Sigmoid colon (tissue), 7 donors: ENCODE measurements around the gene PEX10. TPM values are rescaled to one million over a fixed set of nuclear protein-coding genes. Genes with fewer than 3 reads are reported as not detected.

Experiments
- DNase-seq: peaks from one replicate; pipeline ENCODE4 v3.0.0-alpha.2; 2019
- H3K27ac ChIP-seq, 4 donors: fragments of 200-600 bp; sonication (generic); one replicate each; pipeline ENCODE4 v1.5.1; 2016 to 2019; ENCODE audit warnings: mild to moderate bottlenecking in 1 of 4
- H3K27me3 ChIP-seq, 3 donors: fragments of 200-600 bp; sonication (generic); one replicate each; pipeline ENCODE4 v1.5.1; 2019; ENCODE audit warnings: mild to moderate bottlenecking in 1 of 3
- H3K36me3 ChIP-seq, 4 donors: fragments of 200-600 bp; sonication (generic); one replicate each; pipeline ENCODE4 v1.5.1; 2016 to 2019
- H3K4me1 ChIP-seq, 4 donors: fragments of 200-600 bp; sonication (generic); one replicate each; pipeline ENCODE4 v1.5.1; 2017 to 2019
- H3K4me3 ChIP-seq, 4 donors: fragments of 200-600 bp; sonication (generic); one replicate each; pipeline ENCODE4 v1.5.1; 2017 to 2019; ENCODE audit warnings: mild to moderate bottlenecking in 2 of 4, moderate library complexity in 1 of 4
- H3K9me3 ChIP-seq, 4 donors: fragments of 200-600 bp in 3 of 4; sonication (generic) in 3 of 4; one replicate each; pipeline versions ENCODE4 v1.5.1 to v1.6.1; 2013 to 2019
- EP300 ChIP-seq, 4 donors: sonication (generic); formaldehyde crosslinking; IDR thresholded peaks; one replicate each; pipeline ENCODE4 v1.6.1; 2017; ENCODE audit warnings: antibody characterized with exemption in 4 of 4
- POLR2A ChIP-seq, 2 donors: fragments of 450-650 bp; IDR thresholded peaks; one replicate each; pipeline ENCODE4 v1.6.1; 2016; ENCODE audit warnings: antibody characterized with exemption in 2 of 2, mild to moderate bottlenecking in 2 of 2, moderate library complexity in 2 of 2
- POLR2AphosphoS5 ChIP-seq, 4 donors: sonication (generic); formaldehyde crosslinking; IDR thresholded peaks; one replicate each; pipeline ENCODE4 v1.6.1; 2017; ENCODE audit warnings: antibody characterized with exemption in 4 of 4
- WGBS, 2 donors: extraction: QIAGEN DNeasy Blood & Tissue Kit; methylation state at CpG; one replicate each; pipeline ENCODE4 v1.1.7; 2013; 5-methylcytosine and 5-hydroxymethylcytosine counted together
- intact Hi-C: fragments of 100-400 bp; cut with DNase I; formaldehyde crosslinking; loops from one replicate; pipeline ENCODE4 v1.15.1; 2023
- polyA plus RNA-seq, 3 donors: library from polyadenylated mRNA; stranded (reverse); fragments of 200-250 nt; gene quantifications; one replicate each; pipeline ENCODE4 v1.2.3, GENCODE V29; 2013
- total RNA-seq, 4 donors: library from RNA; depleted of rRNA; stranded (reverse); fragments of >200 nt; gene quantifications; one replicate each; pipeline ENCODE4 v1.1.0, GENCODE V29; 2016
- TF ChIP-seq, protein P1 (sequence below), 4 experiments: fragments of 450-650 bp in 3 of 4; fragments of 200-600 bp in 1 of 4; IDR thresholded peaks; one replicate each; pipeline ENCODE4 v1.5.1; 2016 to 2019; ENCODE audit warnings: antibody characterized with exemption in 4 of 4, mild to moderate bottlenecking in 3 of 4, moderate library complexity in 2 of 4
- donor health status: healthy with polysubstance abuse.
- donor health status: Bipolar disorder and iron deficiency.
- donor health status: healthy.

The PEX10 gene
- total and polyA plus RNA-seq, 7 donors, result 9.9 to 21.9 (median 13.8) TPM

DNA sequence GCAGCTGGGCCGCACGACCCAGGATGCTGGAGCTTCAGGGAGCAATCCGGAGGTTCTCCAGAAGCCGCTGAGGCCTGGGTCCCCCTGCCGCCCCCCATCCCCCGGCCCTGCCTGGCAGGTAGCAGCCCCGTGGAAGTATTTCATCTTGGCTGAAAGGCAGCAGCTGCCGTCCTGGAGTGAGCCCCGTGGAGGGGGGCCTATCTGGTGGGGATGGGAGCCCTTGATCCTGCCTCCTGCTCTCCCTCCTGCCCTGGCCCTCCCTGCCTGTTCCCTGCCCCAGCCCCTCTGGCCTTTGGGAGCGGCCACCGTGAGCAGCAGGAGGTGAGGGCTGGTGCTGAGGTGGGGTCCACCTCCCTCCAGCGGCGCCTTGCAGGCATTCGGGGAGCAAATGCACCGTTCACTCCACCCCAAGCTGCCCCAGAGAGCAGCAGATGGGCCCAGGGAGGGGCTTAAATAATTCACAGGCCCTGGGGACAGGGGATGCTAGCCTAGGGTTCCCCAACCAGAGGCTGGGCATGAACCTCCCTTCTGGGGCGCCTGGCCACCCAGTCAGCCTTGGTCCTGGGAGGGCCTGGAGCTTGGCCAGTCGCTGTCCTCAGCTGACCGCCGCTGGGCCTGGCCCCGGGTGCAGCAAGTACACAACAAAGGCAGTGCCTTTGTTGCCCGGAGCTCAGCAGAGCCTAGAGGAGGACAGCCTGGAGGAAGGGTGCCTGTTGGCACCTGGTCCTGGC lies 40.0 kb upstream of the PEX10 start:
- Histone ChIP-seq H3K4me3 (no peak overlapping the region), H3K27me3 (peaks cover 9 to 73% (median 55%) of the 10 kb centered on the region in 3 donors), H3K27ac (no peak overlapping the region), H3K9me3 (no peaks in the 10 kb centered on the region), H3K4me1 (no peaks in the 10 kb centered on the region), H3K36me3 (no peaks in the 10 kb centered on the region)
- DNase-seq, result no peak
- WGBS, 2 donors, result 63 to 73% methylated on average over 21 of the region's 21 CpGs
- TF ChIP-seq EP300 (IDR thresholded peaks at IDR 0.05), result no peak
- no peak for TF ChIP-seq POLR2A (IDR thresholded peaks at IDR 0.05)
- no peak for TF ChIP-seq POLR2AphosphoS5 (IDR thresholded peaks at IDR 0.05)
- TF ChIP-seq, protein P1, sequence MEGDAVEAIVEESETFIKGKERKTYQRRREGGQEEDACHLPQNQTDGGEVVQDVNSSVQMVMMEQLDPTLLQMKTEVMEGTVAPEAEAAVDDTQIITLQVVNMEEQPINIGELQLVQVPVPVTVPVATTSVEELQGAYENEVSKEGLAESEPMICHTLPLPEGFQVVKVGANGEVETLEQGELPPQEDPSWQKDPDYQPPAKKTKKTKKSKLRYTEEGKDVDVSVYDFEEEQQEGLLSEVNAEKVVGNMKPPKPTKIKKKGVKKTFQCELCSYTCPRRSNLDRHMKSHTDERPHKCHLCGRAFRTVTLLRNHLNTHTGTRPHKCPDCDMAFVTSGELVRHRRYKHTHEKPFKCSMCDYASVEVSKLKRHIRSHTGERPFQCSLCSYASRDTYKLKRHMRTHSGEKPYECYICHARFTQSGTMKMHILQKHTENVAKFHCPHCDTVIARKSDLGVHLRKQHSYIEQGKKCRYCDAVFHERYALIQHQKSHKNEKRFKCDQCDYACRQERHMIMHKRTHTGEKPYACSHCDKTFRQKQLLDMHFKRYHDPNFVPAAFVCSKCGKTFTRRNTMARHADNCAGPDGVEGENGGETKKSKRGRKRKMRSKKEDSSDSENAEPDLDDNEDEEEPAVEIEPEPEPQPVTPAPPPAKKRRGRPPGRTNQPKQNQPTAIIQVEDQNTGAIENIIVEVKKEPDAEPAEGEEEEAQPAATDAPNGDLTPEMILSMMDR (IDR thresholded peaks at IDR 0.05), result no peak
- intact Hi-C loops, result no loop called here

DNA sequence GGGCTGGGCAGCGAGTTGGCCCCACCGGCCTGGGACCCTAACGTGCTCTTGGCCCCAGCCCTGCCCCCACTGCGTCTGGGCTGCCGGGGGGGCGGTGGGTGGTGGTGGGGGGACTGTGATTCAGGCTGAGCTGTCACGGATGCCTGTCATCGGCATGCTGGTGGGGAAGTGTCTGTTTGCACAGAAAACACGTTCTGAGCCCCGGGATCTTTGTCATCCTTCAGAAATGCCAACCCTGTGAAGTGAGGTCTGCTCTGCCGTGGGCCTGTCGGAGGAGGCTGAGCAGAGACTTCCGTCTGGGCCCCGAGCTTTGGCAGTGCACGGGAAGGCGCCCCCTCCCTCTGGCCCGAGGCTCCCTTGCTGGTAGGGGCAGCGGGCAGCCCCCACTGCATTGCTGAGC lies 39.4 kb upstream of the PEX10 start:
- peaks cover 9 to 74% (median 54%) of the 10 kb centered on the region in 3 donors for H3K27me3 ChIP-seq
- H3K27ac ChIP-seq, result no peak overlapping the region
- H3K4me3 ChIP-seq, result no peak overlapping the region
- no peak for DNase-seq
- no peaks in the 10 kb centered on the region for H3K9me3 ChIP-seq
- TF ChIP-seq EP300 (IDR thresholded peaks at IDR 0.05) (no peak), POLR2AphosphoS5 (IDR thresholded peaks at IDR 0.05) (no peak), POLR2A (IDR thresholded peaks at IDR 0.05) (no peak)
- TF ChIP-seq, protein P1 (IDR thresholded peaks at IDR 0.05), result no peak
- H3K4me1 ChIP-seq, result no peaks in the 10 kb centered on the region
- intact Hi-C loops, result no loop called here
- H3K36me3 ChIP-seq, result no peaks in the 10 kb centered on the region
- 43 to 57% methylated on average over 18 of the region's 18 CpGs for WGBS, 2 donors

DNA sequence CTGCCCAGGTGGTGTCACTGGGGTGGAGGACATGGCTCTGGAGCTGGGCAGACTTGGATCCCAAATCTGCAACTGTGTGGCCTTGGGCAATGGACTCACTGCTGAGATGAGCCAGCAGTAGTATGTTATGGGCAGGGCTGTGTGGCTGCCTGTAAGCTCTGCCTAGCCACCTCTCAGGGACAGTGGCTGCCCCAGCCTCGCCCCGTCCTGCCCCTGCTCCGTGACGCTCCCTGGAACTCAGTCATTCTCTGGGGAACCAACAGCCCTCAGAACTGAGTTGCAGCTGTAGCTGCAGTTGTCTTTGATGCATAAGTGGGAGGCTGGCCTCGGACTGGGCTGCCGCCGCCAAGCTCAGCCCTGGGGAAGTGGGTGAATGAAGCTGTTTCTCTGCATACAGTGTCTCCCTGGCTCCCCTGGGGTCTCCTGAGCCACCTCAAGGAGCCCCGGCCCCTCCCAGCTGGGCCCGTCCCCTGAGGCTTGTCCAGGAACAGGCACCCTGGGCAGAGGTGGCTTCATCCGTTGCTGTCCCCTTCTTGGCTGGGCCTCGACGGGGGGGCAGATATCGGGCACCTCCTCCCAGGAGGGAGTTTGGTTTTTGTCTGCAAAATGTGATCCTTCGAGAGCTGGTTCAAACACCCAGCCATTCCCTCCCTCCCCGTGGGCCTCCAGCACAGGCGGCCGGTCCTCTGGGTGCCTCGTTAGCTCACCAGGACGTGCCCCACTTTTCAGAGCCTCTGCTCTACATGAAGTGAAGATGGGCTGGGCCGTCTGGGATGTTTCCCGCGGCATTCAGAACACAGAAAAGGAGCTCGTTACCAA lies 37.5 kb upstream of the PEX10 start:
- no peak for TF ChIP-seq POLR2A (IDR thresholded peaks at IDR 0.05)
- TF ChIP-seq POLR2AphosphoS5 (IDR thresholded peaks at IDR 0.05), result no peak
- intact Hi-C loops, result no loop called here
- H3K4me1 ChIP-seq, result no peaks in the 10 kb centered on the region
- H3K36me3 ChIP-seq, result no peaks in the 10 kb centered on the region
- DNase-seq, result no peak
- no peak overlapping the region for H3K27ac ChIP-seq
- H3K27me3 ChIP-seq, result peaks cover 9 to 73% (median 44%) of the 10 kb centered on the region in 3 donors
- 79 to 86% methylated on average over 23 of the region's 23 CpGs for WGBS, 2 donors
- H3K9me3 ChIP-seq, result no peaks in the 10 kb centered on the region
- no peak overlapping the region for H3K4me3 ChIP-seq

DNA sequence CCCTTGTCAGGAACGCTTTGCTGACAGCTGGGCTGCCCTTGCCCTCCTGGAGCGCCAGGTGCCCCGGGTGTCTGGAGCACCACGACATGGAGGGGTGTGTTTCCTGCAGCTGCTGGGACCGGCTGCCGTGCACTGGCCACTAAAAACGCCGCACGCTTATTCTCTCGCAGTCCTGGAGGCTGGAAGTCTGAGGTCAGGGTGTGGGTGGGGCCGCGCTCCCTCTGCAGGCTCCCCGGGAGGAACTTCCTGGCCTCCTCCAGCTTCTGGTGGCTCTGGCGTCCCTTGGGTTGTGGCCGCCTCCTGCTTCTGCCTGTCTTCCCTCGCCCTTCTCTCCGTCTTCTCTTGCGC lies 35.7 kb upstream of the PEX10 start:
- no peak for TF ChIP-seq EP300 (IDR thresholded peaks at IDR 0.05)
- TF ChIP-seq, protein P1 (IDR thresholded peaks at IDR 0.05), result no peak
- no peak for TF ChIP-seq POLR2AphosphoS5 (IDR thresholded peaks at IDR 0.05)
- TF ChIP-seq POLR2A (IDR thresholded peaks at IDR 0.05), result no peak

More for the DNA sequence above, 35.7 kb upstream of the PEX10 start:
- no peaks in the 10 kb centered on the region for H3K36me3 ChIP-seq
- peaks cover 7 to 73% (median 42%) of the 10 kb centered on the region in 3 donors for H3K27me3 ChIP-seq
- no peak for DNase-seq
- intact Hi-C loops, result no loop called here
- H3K4me1 ChIP-seq, result no peaks in the 10 kb centered on the region
- no peaks in the 10 kb centered on the region for H3K9me3 ChIP-seq
- H3K27ac ChIP-seq, result no peak overlapping the region
- 30 to 53% methylated on average over 18 of the region's 18 CpGs for WGBS, 2 donors
- no peak overlapping the region for H3K4me3 ChIP-seq
